ENCODE data around the gene TUT1. TPM values are rescaled to one million over a fixed set of nuclear protein-coding genes. Genes with fewer than 3 reads are reported as not detected.
"Not testable (repeated sequence)": the region's sequence is repeated elsewhere in the genome, so short reads cannot be mapped to it uniquely, and the experiment has no call there.

The TUT1 gene
- total RNA-seq, 4 donors from 2014 or later: 7.8 to 15.7 (median 11.7) TPM

DNA sequence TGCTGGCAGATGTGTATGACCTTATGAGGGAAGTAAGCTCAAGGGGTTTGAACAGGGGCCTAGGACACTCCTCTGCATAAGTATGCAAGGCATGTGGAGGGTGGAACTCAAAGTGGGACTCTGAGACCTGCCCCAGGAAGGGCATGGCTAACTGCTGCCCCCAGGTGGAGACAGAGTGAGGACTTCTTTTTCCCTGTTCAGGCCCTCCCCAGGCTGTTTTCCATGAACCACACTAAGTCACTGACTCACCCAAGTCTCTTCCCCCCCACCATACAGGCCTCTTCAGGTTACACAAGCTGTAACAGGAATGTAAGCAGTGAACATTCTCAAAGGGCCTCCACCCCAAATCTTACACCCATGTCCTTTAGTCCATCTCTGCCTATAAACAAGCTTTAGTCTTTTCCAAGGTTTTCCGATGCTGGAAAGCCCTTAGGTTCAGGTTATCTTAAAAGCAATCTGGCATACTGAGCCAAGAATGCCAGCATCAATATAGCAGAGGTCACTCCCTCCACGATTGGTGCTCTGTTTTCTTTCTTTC lies 30.7 kb downstream of the TUT1 start:
- DNase-seq (peak; percentile 94 to 96), ATAC-seq (peak; percentile 81 to 87)
- peaks cover 53 to 55% of the 10 kb centered on the region in 2 donors for H3K4me1 ChIP-seq
- in situ Hi-C loops (cut with MboI; ENCODE audit: low sequenced_read_pairs in 4 of 4): loop anchor here in 2 of 4 donors (5.0 to 10.0 kb wide), 2 partner anchors 63 to 136 kb away; no protein-coding TSS in a partner anchor
- H3K27ac ChIP-seq: peak overlapping the region; percentile 97 to 100 (median 100)
- H3K27me3 ChIP-seq: no peaks in the 10 kb centered on the region
- no peak for TF ChIP-seq POLR2A (IDR thresholded peaks at IDR 0.05)
- TF ChIP-seq CTCF (IDR thresholded peaks at IDR 0.05 in 4 of 5, conservative IDR thresholded peaks at IDR 0.05 in 1 of 5): peak in 4 of 5 experiments; percentile 87 to 90 (median 89)
- H3K9me3 ChIP-seq: no peaks in the 10 kb centered on the region
- intact Hi-C loops (cut with DNase I; ENCODE audit: low total_unique reads): loop anchor here (1.0 to 5.0 kb wide), 6 partner anchors 14 to 166 kb away; partner anchors contain the start of genes AHNAK and MTA2
- no peak overlapping the region for H3K4me3 ChIP-seq
- peaks cover 0 to 59% of the 10 kb centered on the region in 2 donors for H3K36me3 ChIP-seq

- not testable (repeated sequence) for H3K27me3 ChIP-seq, H3K9me3 ChIP-seq, ATAC-seq, H3K4me3 ChIP-seq
- peaks cover 0 to 49% of the 10 kb centered on the region in 2 donors for H3K36me3 ChIP-seq
- intact Hi-C loops (cut with DNase I; ENCODE audit: low total_unique reads): loop anchor here (1.0 to 5.0 kb wide), 6 partner anchors 13 to 165 kb away; partner anchors contain the start of genes AHNAK and MTA2
- in situ Hi-C loops (cut with MboI; ENCODE audit: low sequenced_read_pairs in 4 of 4): loop anchor here (5.0 to 10.0 kb wide), 4 partner anchors 62 to 165 kb away; no protein-coding TSS in a partner anchor
- peak in 1 of 2 donors; percentile 55 for DNase-seq
- H3K27ac ChIP-seq: peak overlapping the region; percentile 97 to 100 (median 100)
- H3K4me1 ChIP-seq: peaks cover 63 to 65% of the 10 kb centered on the region in 2 donors
Observed at GRCh38 chr11:62559626-62560025, 31.7 kb downstream of the TUT1 start.

GRCh38 chr11:62559204-62559603 lies 32.1 kb downstream of the TUT1 start:
- no peaks in the 10 kb centered on the region for H3K27me3 ChIP-seq
- peaks cover 67 to 70% of the 10 kb centered on the region in 2 donors for H3K4me1 ChIP-seq
- peaks cover 0 to 48% of the 10 kb centered on the region in 2 donors for H3K36me3 ChIP-seq
- intact Hi-C loops (cut with DNase I; ENCODE audit: low total_unique reads): no loop called here
- no peaks in the 10 kb centered on the region for H3K9me3 ChIP-seq
- DNase-seq: no peak
- in situ Hi-C loops (cut with MboI; ENCODE audit: low sequenced_read_pairs in 4 of 4): loop anchor here in 2 of 4 donors (10.0 kb wide), 3 partner anchors 64 to 164 kb away; no protein-coding TSS in a partner anchor
- no peak overlapping the region for H3K4me3 ChIP-seq
- peak overlapping the region; percentile 97 to 100 (median 100) for H3K27ac ChIP-seq
- no peak for ATAC-seq
- TF ChIP-seq POLR2A (IDR thresholded peaks at IDR 0.05): no peak
- TF ChIP-seq CTCF (IDR thresholded peaks at IDR 0.05 in 4 of 5, conservative IDR thresholded peaks at IDR 0.05 in 1 of 5): no peak

DNA sequence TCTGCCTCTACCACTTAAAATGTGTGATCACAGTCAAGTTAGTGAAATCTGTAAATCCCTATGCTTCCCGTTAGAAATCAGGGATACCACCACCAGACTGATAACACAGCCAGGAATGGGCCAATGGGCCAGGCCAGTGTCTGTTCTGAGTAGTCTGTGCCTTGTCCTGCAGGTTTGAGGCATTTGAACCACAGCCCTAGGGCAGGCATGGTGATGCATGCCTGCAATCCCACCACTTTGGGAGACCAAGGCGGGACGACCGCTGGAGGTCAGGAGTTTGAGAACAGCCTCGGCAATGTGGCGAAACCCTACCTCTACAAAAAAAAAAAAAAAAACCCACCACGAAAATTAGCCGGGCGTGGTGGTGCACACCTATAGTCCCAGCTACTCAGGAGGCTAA lies 32.7 kb downstream of the TUT1 start:
- no peak overlapping the region for H3K4me3 ChIP-seq
- H3K36me3 ChIP-seq: peaks cover 0 to 42% of the 10 kb centered on the region in 2 donors
- ATAC-seq (no peak), DNase-seq (no peak)
- no peaks in the 10 kb centered on the region for H3K9me3 ChIP-seq
- in situ Hi-C loops (cut with MboI; ENCODE audit: low sequenced_read_pairs in 4 of 4): loop anchor here in 2 of 4 donors (10.0 kb wide), 3 partner anchors 64 to 164 kb away; no protein-coding TSS in a partner anchor
- no peak for TF ChIP-seq POLR2A (IDR thresholded peaks at IDR 0.05)
- TF ChIP-seq CTCF (IDR thresholded peaks at IDR 0.05 in 4 of 5, conservative IDR thresholded peaks at IDR 0.05 in 1 of 5): no peak
- no peaks in the 10 kb centered on the region for H3K27me3 ChIP-seq
- peaks cover 72 to 75% of the 10 kb centered on the region in 2 donors for H3K4me1 ChIP-seq
- H3K27ac ChIP-seq: peak overlapping the region; percentile 97 to 100 (median 100)
- intact Hi-C loops (cut with DNase I; ENCODE audit: low total_unique reads): no loop called here

GRCh38 chr11:62556875-62557631 lies 34.3 kb downstream of the TUT1 start:
- Histone ChIP-seq H3K36me3 (peaks cover 0 to 26% of the 10 kb centered on the region in 2 donors), H3K4me1 (peaks cover 82 to 83% of the 10 kb centered on the region in 2 donors), H3K27ac (peak overlapping the region; percentile 97 to 100 (median 100)), H3K27me3 (no peaks in the 10 kb centered on the region), H3K9me3 (no peaks in the 10 kb centered on the region), H3K4me3 (peak overlapping the region in 1 of 4 donors; percentile 23)
- in situ Hi-C loops (cut with MboI; ENCODE audit: low sequenced_read_pairs in 4 of 4) (loop anchor here in 2 of 4 donors (10.0 kb wide), 3 partner anchors 62 to 162 kb away; no protein-coding TSS in a partner anchor), intact Hi-C loops (cut with DNase I; ENCODE audit: low total_unique reads) (no loop called here)
- no peak for ATAC-seq
- DNase-seq: no peak
- no peak for TF ChIP-seq CTCF (IDR thresholded peaks at IDR 0.05 in 4 of 5, conservative IDR thresholded peaks at IDR 0.05 in 1 of 5)
- no peak for TF ChIP-seq POLR2A (IDR thresholded peaks at IDR 0.05)

Data from gastrocnemius medialis (tissue), 4 donors.